ENCODE data around the gene DCAF6.

DCAF6 gene

GRCh38 chr1:168105846-168106245, 169.4 kb downstream of the DCAF6 start:
- Histone ChIP-seq H3K27me3 (no peaks in the 10 kb centered on the region), H3K36me3 (no peaks in the 10 kb centered on the region), H3K4me1 (no peaks in the 10 kb centered on the region), H3K4me3 (no peak overlapping the region), H3K9me3 (no peaks in the 10 kb centered on the region), H3K9ac (no peak overlapping the region), H3K27ac (no peak overlapping the region), H3K4me2 (no peak overlapping the region), H4K20me1 (no peaks in the 10 kb centered on the region)
- TF ChIP-seq Cebpa-rat (IDR thresholded peaks at IDR 0.05), result no peak

- TF ChIP-seq Cebpa-rat (IDR thresholded peaks at IDR 0.05), result no peak
Observed at GRCh38 chr1:168106274-168106673, 169.8 kb downstream of the DCAF6 start.

GRCh38 chr1:168110896-168111545, 174.5 kb downstream of the DCAF6 start:
- Histone ChIP-seq H3K4me3 (no peak overlapping the region), H3K27ac (no peak overlapping the region), H3K27me3 (no peaks in the 10 kb centered on the region), H4K20me1 (no peaks in the 10 kb centered on the region), H3K4me2 (no peak overlapping the region), H3K36me3 (no peaks in the 10 kb centered on the region), H3K4me1 (no peaks in the 10 kb centered on the region), H3K9ac (no peak overlapping the region), H3K9me3 (no peaks in the 10 kb centered on the region)
- TF ChIP-seq Cebpa-rat (IDR thresholded peaks at IDR 0.05), result no peak

More at GRCh38 chr1:168106274-168106673, 169.8 kb downstream of the DCAF6 start:
- Histone ChIP-seq H4K20me1 (no peaks in the 10 kb centered on the region), H3K9ac (no peak overlapping the region), H3K27me3 (no peaks in the 10 kb centered on the region), H3K9me3 (no peaks in the 10 kb centered on the region), H3K4me1 (no peaks in the 10 kb centered on the region), H3K36me3 (no peaks in the 10 kb centered on the region), H3K4me2 (no peak overlapping the region), H3K27ac (no peak overlapping the region), H3K4me3 (no peak overlapping the region)

DNA sequence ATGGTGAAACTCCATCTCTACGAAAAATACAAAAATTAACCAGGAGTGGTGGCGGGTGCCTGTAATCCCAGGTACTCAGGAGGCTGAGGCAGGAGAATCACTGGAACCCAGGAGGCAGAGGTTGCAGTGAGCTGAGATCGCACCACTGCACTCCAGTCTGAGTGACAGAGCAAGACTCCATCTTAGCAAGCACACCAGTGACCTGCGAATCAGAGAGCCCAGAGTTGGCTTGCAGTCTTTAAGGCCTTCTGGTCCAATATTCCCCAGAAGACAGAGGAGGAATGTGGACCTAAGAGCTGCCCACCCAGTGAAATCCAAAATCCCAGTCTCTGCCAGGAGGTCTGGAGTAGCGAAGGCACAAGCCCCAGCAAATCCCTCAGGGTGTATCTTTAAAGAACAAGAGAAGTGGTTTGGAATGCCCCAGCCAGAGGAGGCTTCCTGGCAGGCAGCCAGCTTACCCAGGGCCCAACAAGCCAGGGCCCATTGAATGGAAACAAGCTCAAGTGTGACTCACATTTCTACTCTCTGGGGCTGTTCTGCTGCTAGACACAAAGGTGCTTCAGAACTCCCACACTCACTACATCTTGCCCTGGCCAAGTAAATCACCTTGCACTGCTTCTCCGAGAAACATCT, 176.3 kb downstream of the DCAF6 start:
- H3K4me1 ChIP-seq, result no peaks in the 10 kb centered on the region
- no peak overlapping the region for H3K9ac ChIP-seq
- no peaks in the 10 kb centered on the region for H3K27me3 ChIP-seq
- H3K36me3 ChIP-seq, result no peaks in the 10 kb centered on the region
- H3K27ac ChIP-seq, result no peak overlapping the region
- TF ChIP-seq Cebpa-rat (IDR thresholded peaks at IDR 0.05), result no peak
- H3K4me3 ChIP-seq, result no peak overlapping the region
- no peaks in the 10 kb centered on the region for H3K9me3 ChIP-seq
- no peaks in the 10 kb centered on the region for H4K20me1 ChIP-seq
- H3K4me2 ChIP-seq, result no peak overlapping the region

- Histone ChIP-seq H3K9me3 (peaks cover 6% of the 10 kb centered on the region), H3K4me1 (no peaks in the 10 kb centered on the region), H3K4me3 (no peak overlapping the region), H3K27me3 (no peaks in the 10 kb centered on the region), H3K4me2 (no peak overlapping the region), H3K27ac (no peak overlapping the region), H4K20me1 (no peaks in the 10 kb centered on the region), H3K36me3 (no peaks in the 10 kb centered on the region), H3K9ac (no peak overlapping the region)
- TF ChIP-seq Cebpa-rat (IDR thresholded peaks at IDR 0.05), result no peak
Observed at GRCh38 chr1:168114845-168115244, 178.4 kb downstream of the DCAF6 start.

DNA sequence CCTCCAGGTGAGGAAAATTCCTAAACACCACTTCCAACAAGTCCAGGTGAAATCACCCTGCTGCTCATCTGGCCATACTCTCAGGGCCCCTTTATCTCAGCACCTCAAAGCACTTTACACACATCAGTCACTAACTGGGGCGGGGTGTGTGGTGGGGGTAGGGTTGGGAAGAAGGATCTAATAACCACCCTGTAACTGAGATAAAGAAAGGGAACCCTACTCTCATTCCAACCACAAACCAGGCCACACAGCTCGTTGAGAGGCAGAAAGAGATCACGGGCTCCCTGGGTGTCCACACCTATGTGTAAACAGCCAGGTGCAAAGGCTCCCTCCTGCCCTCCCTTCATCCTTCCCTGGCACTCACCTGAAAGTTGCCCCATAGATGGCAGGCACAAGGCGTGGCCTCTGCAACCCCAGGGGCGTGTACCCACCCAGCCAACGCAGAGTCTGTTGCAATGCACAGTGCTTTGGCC, 179.9 kb downstream of the DCAF6 start:
- H3K36me3 ChIP-seq, result no peaks in the 10 kb centered on the region

DNA sequence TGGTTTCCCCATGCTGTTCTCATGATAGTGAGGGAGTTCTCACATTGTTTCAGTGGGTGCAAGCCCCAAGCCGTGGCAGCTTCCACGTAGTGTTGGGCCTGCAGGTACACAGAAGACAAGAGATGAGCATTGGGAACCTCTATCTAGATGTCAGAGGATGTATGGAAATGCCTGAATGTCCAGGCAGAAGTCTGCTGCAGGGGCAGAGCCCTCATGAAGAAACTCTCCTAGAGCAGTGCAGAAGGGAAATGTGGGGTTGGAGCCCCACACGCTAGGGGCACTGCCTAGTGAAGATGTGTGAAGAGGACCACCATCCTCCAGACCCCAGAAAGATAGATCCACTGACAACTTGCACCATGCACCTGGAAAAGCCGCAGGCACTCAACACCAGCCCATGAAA, 183.3 kb downstream of the DCAF6 start:
- no peaks in the 10 kb centered on the region for H3K27me3 ChIP-seq
- H3K4me3 ChIP-seq, result no peak overlapping the region
- no peak overlapping the region for H3K27ac ChIP-seq
- no peaks in the 10 kb centered on the region for H3K36me3 ChIP-seq
- TF ChIP-seq Cebpa-rat (IDR thresholded peaks at IDR 0.05), result no peak
- peaks cover 14% of the 10 kb centered on the region for H3K9me3 ChIP-seq
- H4K20me1 ChIP-seq, result no peaks in the 10 kb centered on the region
- no peak overlapping the region for H3K4me2 ChIP-seq
- H3K9ac ChIP-seq, result no peak overlapping the region
- no peaks in the 10 kb centered on the region for H3K4me1 ChIP-seq

More for the DNA sequence above, 179.9 kb downstream of the DCAF6 start:
- no peak overlapping the region for H3K4me3 ChIP-seq
- no peak overlapping the region for H3K4me2 ChIP-seq
- TF ChIP-seq Cebpa-rat (IDR thresholded peaks at IDR 0.05), result no peak
- peaks cover 14% of the 10 kb centered on the region for H3K9me3 ChIP-seq
- H3K4me1 ChIP-seq, result no peaks in the 10 kb centered on the region
- H3K27me3 ChIP-seq, result no peaks in the 10 kb centered on the region
- H4K20me1 ChIP-seq, result no peaks in the 10 kb centered on the region
- no peak overlapping the region for H3K9ac ChIP-seq
- no peak overlapping the region for H3K27ac ChIP-seq

- H3K36me3 ChIP-seq, result no peaks in the 10 kb centered on the region
- H3K27me3 ChIP-seq, result no peaks in the 10 kb centered on the region
- no peaks in the 10 kb centered on the region for H3K4me1 ChIP-seq
- no peak overlapping the region for H3K9ac ChIP-seq
- no peak for TF ChIP-seq Cebpa-rat (IDR thresholded peaks at IDR 0.05)
- H3K4me2 ChIP-seq, result no peak overlapping the region
- no peak overlapping the region for H3K4me3 ChIP-seq
- no peaks in the 10 kb centered on the region for H4K20me1 ChIP-seq
- no peak overlapping the region for H3K27ac ChIP-seq
- peaks cover 14% of the 10 kb centered on the region for H3K9me3 ChIP-seq
Observed at GRCh38 chr1:168121401-168122011, 185.0 kb downstream of the DCAF6 start.

GRCh38 chr1:168125051-168125450, 188.6 kb downstream of the DCAF6 start:
- H3K4me3 ChIP-seq, result no peak overlapping the region
- H3K27ac ChIP-seq, result no peak overlapping the region
- H3K4me1 ChIP-seq, result no peaks in the 10 kb centered on the region

More at GRCh38 chr1:168125051-168125450, 188.6 kb downstream of the DCAF6 start:
- H3K9ac ChIP-seq, result no peak overlapping the region
- no peak overlapping the region for H3K4me2 ChIP-seq
- H3K27me3 ChIP-seq, result no peaks in the 10 kb centered on the region
- no peak for TF ChIP-seq Cebpa-rat (IDR thresholded peaks at IDR 0.05)
- H3K9me3 ChIP-seq, result peaks cover 16% of the 10 kb centered on the region
- H4K20me1 ChIP-seq, result no peaks in the 10 kb centered on the region
- no peaks in the 10 kb centered on the region for H3K36me3 ChIP-seq
